ENCODE results near the gene CRAMP1. TPM values are rescaled to one million over a fixed set of nuclear protein-coding genes. Genes with fewer than 3 reads are reported as not detected.

Gene CRAMP1
- total and polyA plus RNA-seq, 3 donors from 2014 or later: 54.1 to 65.1 (median 54.8) TPM

GRCh38 chr16:1633310-1633709 is 21.1 kb downstream of the CRAMP1 start:
- DNase-seq: no peak

DNA sequence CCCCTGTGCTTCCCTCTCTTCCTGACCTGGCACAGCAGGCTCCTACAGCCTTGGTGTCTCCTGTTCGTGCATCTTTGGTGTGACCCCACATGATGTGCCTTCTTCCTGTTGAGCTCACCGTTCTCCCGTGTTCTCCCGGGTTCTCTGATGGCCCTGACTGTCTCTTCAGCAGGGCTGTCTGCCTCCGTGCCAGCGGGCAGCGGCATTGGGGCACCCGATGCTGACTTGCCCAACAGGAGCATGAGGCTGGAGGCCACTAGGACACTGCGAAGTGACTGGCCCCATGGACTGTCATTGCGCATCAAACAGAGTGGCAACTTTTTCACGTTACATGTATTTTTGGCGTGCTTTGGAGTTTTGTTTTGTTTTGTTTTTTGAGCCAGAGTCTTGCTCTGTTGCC is 22.4 kb downstream of the CRAMP1 start:
- WGBS, 2 donors: 92 to 98% methylated on average over 12 of the region's 12 CpGs
- H3K36me3 ChIP-seq (ENCODE audit: low read depth, missing control alignments): no peaks in the 10 kb centered on the region
- intact Hi-C loops (cut with DNase I; ENCODE audit: low total_unique reads): no loop called here

More at GRCh38 chr16:1633310-1633709, 21.1 kb downstream of the CRAMP1 start:
- H3K27ac ChIP-seq: peak overlapping the region in 1 of 2 donors; percentile 45
- WGBS, 2 donors: 90 to 92% methylated on average over 12 of the region's 12 CpGs
- no peaks in the 10 kb centered on the region for H3K27me3 ChIP-seq
- no peaks in the 10 kb centered on the region for H3K9me3 ChIP-seq
- no peaks in the 10 kb centered on the region for H3K36me3 ChIP-seq (ENCODE audit: low read depth, missing control alignments)
- no peak for TF ChIP-seq POLR2A (IDR thresholded peaks at IDR 0.05)
- no peak for TF ChIP-seq CTCF (IDR thresholded peaks at IDR 0.05)
- peaks cover 18% of the 10 kb centered on the region for H3K4me1 ChIP-seq
- no peak overlapping the region for H3K4me3 ChIP-seq
- intact Hi-C loops (cut with DNase I; ENCODE audit: low total_unique reads): no loop called here

DNA sequence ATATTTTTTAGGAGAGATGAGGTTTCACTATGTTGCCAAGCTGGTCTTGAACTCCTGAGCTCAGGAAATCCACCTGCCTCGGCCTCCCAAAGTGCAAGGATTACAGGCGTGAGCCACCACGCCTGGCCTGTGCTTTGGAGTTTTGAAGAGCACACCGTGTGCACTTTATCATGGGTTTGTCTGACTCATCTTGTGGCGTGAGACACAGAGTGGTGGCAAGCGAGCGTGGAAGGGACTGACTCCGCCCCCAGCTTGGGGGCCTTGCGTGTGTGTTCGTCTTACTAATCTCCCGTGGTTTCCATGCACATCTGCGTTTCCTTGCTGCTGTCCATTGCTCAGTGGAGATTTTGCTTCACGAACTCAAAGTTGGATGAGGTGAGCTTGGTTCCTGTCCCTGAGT is 22.9 kb downstream of the CRAMP1 start:
- DNase-seq: no peak
- Histone ChIP-seq H3K4me3 (no peak overlapping the region), H3K36me3 (ENCODE audit: low read depth, missing control alignments) (no peaks in the 10 kb centered on the region), H3K27ac (no peak overlapping the region), H3K9me3 (no peaks in the 10 kb centered on the region), H3K27me3 (no peaks in the 10 kb centered on the region), H3K4me1 (peaks cover 23% of the 10 kb centered on the region)
- 91% methylated on average over 13 of the region's 13 CpGs for WGBS, 2 donors
- intact Hi-C loops (cut with DNase I; ENCODE audit: low total_unique reads): no loop called here
- TF ChIP-seq POLR2A (IDR thresholded peaks at IDR 0.05) (no peak), CTCF (IDR thresholded peaks at IDR 0.05) (no peak)

More for the DNA sequence above, 22.4 kb downstream of the CRAMP1 start:
- H3K27ac ChIP-seq: no peak overlapping the region
- H3K27me3 ChIP-seq: no peaks in the 10 kb centered on the region
- no peak for TF ChIP-seq POLR2A (IDR thresholded peaks at IDR 0.05)
- TF ChIP-seq CTCF (IDR thresholded peaks at IDR 0.05): no peak
- H3K4me1 ChIP-seq: peaks cover 23% of the 10 kb centered on the region
- H3K4me3 ChIP-seq: no peak overlapping the region
- no peak for DNase-seq
- no peaks in the 10 kb centered on the region for H3K9me3 ChIP-seq

DNA sequence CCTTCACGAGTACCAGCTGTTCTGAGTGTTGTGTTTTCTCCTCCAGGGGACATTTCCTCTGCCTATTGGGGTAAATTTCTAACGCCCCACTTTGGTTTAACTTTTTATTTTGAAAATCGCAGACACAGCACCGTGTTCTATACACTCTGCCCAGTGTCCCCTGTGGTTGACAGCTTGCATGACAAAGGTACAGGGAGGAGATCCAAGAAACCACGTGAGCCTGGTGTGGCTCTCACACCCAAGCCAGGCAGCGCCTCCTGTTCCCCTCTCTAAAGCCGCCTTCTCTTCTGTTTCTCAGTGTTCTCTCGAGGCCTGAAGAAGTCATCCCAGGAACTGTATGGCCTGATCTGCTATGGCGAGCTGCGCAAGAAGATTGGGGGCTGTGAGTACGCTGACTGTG is 25.4 kb downstream of the CRAMP1 start:
- Histone ChIP-seq H3K27ac (no peak overlapping the region), H3K4me1 (peaks cover 12% of the 10 kb centered on the region), H3K9me3 (no peaks in the 10 kb centered on the region), H3K4me3 (no peak overlapping the region), H3K36me3 (ENCODE audit: low read depth, missing control alignments) (no peaks in the 10 kb centered on the region), H3K27me3 (no peaks in the 10 kb centered on the region)
- TF ChIP-seq POLR2A (IDR thresholded peaks at IDR 0.05) (no peak), CTCF (IDR thresholded peaks at IDR 0.05) (no peak)
- intact Hi-C loops (cut with DNase I; ENCODE audit: low total_unique reads): no loop called here
- no peak for DNase-seq
- WGBS, 2 donors: 88 to 92% methylated on average over 11 of the region's 11 CpGs

DNA sequence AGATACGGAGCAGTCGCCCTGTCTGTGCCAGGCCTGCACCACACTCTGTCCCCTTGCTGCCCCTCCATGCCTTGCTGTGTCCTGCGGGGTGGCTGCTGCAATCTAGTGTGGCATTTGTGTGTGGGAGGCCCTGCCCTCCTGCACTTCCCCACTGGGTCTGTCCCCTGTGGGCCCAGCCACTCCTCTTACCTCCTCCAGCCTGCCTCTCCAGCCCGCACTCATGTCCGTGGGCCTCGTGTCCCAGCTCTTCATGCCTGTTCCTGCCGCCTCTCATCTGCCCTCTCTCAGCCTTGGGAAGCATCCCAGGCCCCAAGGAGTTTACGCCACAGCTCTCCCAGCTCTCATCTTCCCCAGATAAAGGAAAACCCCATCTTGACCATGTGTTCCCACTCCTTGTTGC is 26.6 kb downstream of the CRAMP1 start:
- Histone ChIP-seq H3K27ac (peak overlapping the region; percentile 53 to 61), H3K27me3 (no peaks in the 10 kb centered on the region), H3K9me3 (no peaks in the 10 kb centered on the region), H3K36me3 (ENCODE audit: low read depth, missing control alignments) (no peaks in the 10 kb centered on the region), H3K4me3 (no peak overlapping the region), H3K4me1 (peaks cover 12% of the 10 kb centered on the region)
- no peak for DNase-seq
- intact Hi-C loops (cut with DNase I; ENCODE audit: low total_unique reads): no loop called here
- TF ChIP-seq POLR2A (IDR thresholded peaks at IDR 0.05) (no peak), CTCF (IDR thresholded peaks at IDR 0.05) (no peak)
- WGBS, 2 donors: 48 to 60% methylated on average over 5 to 8 of the region's 8 CpGs
